CD8-positive, alpha-beta memory T cell (primary cell): ENCODE data around the gene PUM1. TPM values are rescaled to one million over a fixed set of nuclear protein-coding genes. Genes with fewer than 3 reads are reported as not detected.
A peak's percentile ranks its signal among the peaks of the same experiment; 100 is the strongest.
"Not testable (repeated sequence)": the region's sequence is repeated elsewhere in the genome, so short reads cannot be mapped to it uniquely, and the experiment has no call there.

ENCODE experiments used
- CTCF ChIA-PET: fragments of 350-600 bp; sonication (Branson Sonifier 250); formaldehyde crosslinking; loops from one replicate; lab custom pipeline; 2021; ENCODE audit warnings: antibody characterized with exemption; lab: Charles Lee
- POLR2A ChIA-PET: fragments of 350-600 bp; sonication (Branson Sonifier 250); formaldehyde crosslinking; loops from one replicate; lab custom pipeline; 2021; ENCODE audit warnings: antibody characterized with exemption; lab: Charles Lee
- DNase-seq, 5 donors: peaks; one replicate each; pipeline versions ENCODE4 v3.0.0 to v3.0.0-alpha.2; 2020 to 2022; ENCODE audit warnings: mixed read lengths in 1 of 5
- H3K27ac ChIP-seq: one replicate; pipeline ENCODE4 v1.7.0; 2013; ENCODE audit warnings: low read depth, mild to moderate bottlenecking, low read length, moderate library complexity
- H3K27me3 ChIP-seq: 2 replicates; pipeline ENCODE4 v1.7.0; 2013; ENCODE audit warnings: low read length, mild to moderate bottlenecking; ENCODE audit not compliant: insufficient read depth, poor library complexity, severe bottlenecking
- H3K36me3 ChIP-seq: 2 replicates; pipeline ENCODE4 v1.7.0; 2013; ENCODE audit warnings: mild to moderate bottlenecking, low read length, moderate library complexity; ENCODE audit not compliant: insufficient read depth
- H3K4me1 ChIP-seq: 2 replicates; pipeline ENCODE4 v1.7.0; 2013; ENCODE audit warnings: mild to moderate bottlenecking, low read length, moderate library complexity; ENCODE audit not compliant: insufficient read depth
- H3K4me3 ChIP-seq: 2 replicates; pipeline ENCODE4 v1.7.0; 2013; ENCODE audit warnings: mild to moderate bottlenecking, low read length
- H3K9me3 ChIP-seq: 2 replicates; pipeline ENCODE4 v1.7.0; 2013; ENCODE audit warnings: mild to moderate bottlenecking, low read length
- H3K27ac Mint-ChIP-seq, 8 donors: one replicate each; pipeline ENCODE4 v1.8.0; 2020 to 2021; ENCODE audit warnings: mixed read lengths in 8 of 8, mild to moderate bottlenecking in 6 of 8, inconsistent platforms in 3 of 8, moderate library complexity in 3 of 8
- H3K27me3 Mint-ChIP-seq, 2 donors: one replicate each; pipeline ENCODE4 v1.8.0; 2020 to 2021; ENCODE audit warnings: mixed read lengths in 2 of 2, mild to moderate bottlenecking in 1 of 2, moderate library complexity in 1 of 2
- H3K36me3 Mint-ChIP-seq, 3 donors: one replicate each; pipeline ENCODE4 v1.8.0; 2020 to 2021; ENCODE audit warnings: mixed read lengths in 3 of 3, inconsistent platforms in 1 of 3, mild to moderate bottlenecking in 1 of 3
- H3K4me1 Mint-ChIP-seq, 3 donors: one replicate each; pipeline ENCODE4 v1.8.0; 2020 to 2021; ENCODE audit warnings: mixed read lengths in 3 of 3, inconsistent platforms in 1 of 3, mild to moderate bottlenecking in 1 of 3
- H3K4me3 Mint-ChIP-seq, 7 donors: one replicate each; pipeline ENCODE4 v1.8.0; 2020 to 2021; ENCODE audit warnings: mixed read lengths in 7 of 7, mild to moderate bottlenecking in 6 of 7, moderate library complexity in 4 of 7, inconsistent platforms in 2 of 7
- H3K9me3 Mint-ChIP-seq, 5 donors: one replicate each; pipeline ENCODE4 v1.8.0; 2020 to 2022; ENCODE audit warnings: mixed read lengths in 5 of 5, mild to moderate bottlenecking in 3 of 5, moderate library complexity in 2 of 5, inconsistent platforms in 1 of 5
- polyA plus RNA-seq: library from polyadenylated mRNA; unstranded; fragments of 300-500 nt; fragmentation: Illumina TruSeq; gene quantifications from one replicate; pipeline ENCODE4 v1.2.3, GENCODE V29; 2021
- total RNA-seq, 2 experiments: library from RNA; stranded (reverse); gene quantifications; one replicate each; pipeline ENCODE4 v1.2.3, GENCODE V29; 2021

Gene PUM1
- total and polyA plus RNA-seq, 3 experiments from 2014 or later, result 99.8 to 127 (median 113) TPM

- H3K4me3 Mint-ChIP-seq, result peak overlapping the region in 1 of 7 donors; percentile 8
- H3K9me3 Mint-ChIP-seq, DNase-seq, H3K4me3 ChIP-seq, H3K27me3 Mint-ChIP-seq, CTCF ChIA-PET, H3K9me3 ChIP-seq, H3K27me3 ChIP-seq, H3K27ac ChIP-seq, H3K36me3 ChIP-seq, POLR2A ChIA-PET: not testable (repeated sequence)
- H3K4me1 Mint-ChIP-seq, result peaks cover 35 to 64% (median 43%) of the 10 kb centered on the region in 3 donors
- peaks cover 4 to 50% (median 10%) of the 10 kb centered on the region in 3 donors for H3K36me3 Mint-ChIP-seq
- H3K4me1 ChIP-seq, result peaks cover 15% of the 10 kb centered on the region
- H3K27ac Mint-ChIP-seq, result peak overlapping the region in 2 of 8 donors; percentile 37 to 66
Observed at GRCh38 chr1:31047507-31047906, 18.0 kb downstream of the PUM1 start.

DNA sequence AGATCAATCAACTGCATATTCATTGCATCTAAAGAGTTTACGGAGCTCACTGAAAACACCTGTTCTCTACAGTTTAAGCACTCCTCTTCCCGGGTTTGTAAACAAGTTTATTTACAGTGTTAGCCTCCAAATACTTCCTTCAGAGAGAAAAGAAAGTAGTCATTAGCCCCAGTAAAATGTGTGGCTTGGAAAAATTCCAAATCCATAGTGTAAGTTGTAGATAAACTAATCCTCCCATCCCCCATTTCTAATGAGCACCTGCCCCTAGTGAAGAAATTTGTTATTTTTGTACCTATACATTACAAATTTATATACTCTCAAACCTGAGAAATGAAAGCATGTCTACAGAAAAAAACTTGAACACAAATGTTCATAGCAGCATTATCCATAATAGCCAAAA is 21.9 kb downstream of the PUM1 start:
- Histone ChIP-seq H3K27me3 (no peaks in the 10 kb centered on the region), H3K27ac (no peak overlapping the region), H3K4me3 (no peak overlapping the region), H3K9me3 (no peaks in the 10 kb centered on the region), H3K4me1 (peaks cover 23% of the 10 kb centered on the region), H3K36me3 (peaks cover 13% of the 10 kb centered on the region)
- no peak for DNase-seq
- Mint-ChIP-seq H3K4me1 (peaks cover 37 to 65% (median 51%) of the 10 kb centered on the region in 3 donors), H3K9me3 (no peaks in the 10 kb centered on the region), H3K4me3 (no peak overlapping the region), H3K36me3 (peaks cover 9 to 50% (median 13%) of the 10 kb centered on the region in 3 donors), H3K27ac (peak overlapping the region in 1 of 8 donors; percentile 3), H3K27me3 (no peaks in the 10 kb centered on the region)
- ChIA-PET POLR2A (no interaction called here), CTCF (no interaction called here)

DNA sequence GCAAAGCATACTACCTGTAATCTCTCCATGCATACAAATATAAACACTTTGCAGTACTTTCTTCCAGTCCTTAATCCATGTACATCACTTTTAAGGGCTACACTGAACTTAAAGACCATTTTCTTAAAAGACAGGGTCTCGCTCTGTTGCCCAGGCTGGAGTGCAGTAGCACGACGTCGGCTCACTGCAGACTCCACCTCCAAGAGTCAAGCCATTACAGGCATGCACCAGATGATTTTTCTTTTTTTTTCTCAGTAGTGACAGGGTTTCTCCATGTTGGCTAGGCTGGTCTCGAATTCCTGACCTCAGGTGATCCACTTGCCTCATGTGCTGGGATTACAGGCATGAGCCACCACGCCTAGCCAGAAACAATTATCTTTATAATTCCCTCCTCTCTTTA is 22.9 kb downstream of the PUM1 start:
- POLR2A ChIA-PET, result no interaction called here
- H3K9me3 ChIP-seq, result no peaks in the 10 kb centered on the region
- H3K27ac Mint-ChIP-seq, result peak overlapping the region in 2 of 8 donors; percentile 31 to 62
- H3K27ac ChIP-seq, result no peak overlapping the region
- CTCF ChIA-PET, result no interaction called here
- H3K27me3 Mint-ChIP-seq, result no peaks in the 10 kb centered on the region
- peaks cover 23% of the 10 kb centered on the region for H3K4me1 ChIP-seq
- H3K36me3 ChIP-seq, result peaks cover 13% of the 10 kb centered on the region
- no peaks in the 10 kb centered on the region for H3K9me3 Mint-ChIP-seq
- H3K4me3 Mint-ChIP-seq, result peak overlapping the region in 1 of 7 donors; percentile 17
- no peak overlapping the region for H3K4me3 ChIP-seq
- H3K27me3 ChIP-seq, result no peaks in the 10 kb centered on the region
- peaks cover 9 to 56% (median 13%) of the 10 kb centered on the region in 3 donors for H3K36me3 Mint-ChIP-seq
- no peak for DNase-seq
- peaks cover 42 to 66% (median 53%) of the 10 kb centered on the region in 3 donors for H3K4me1 Mint-ChIP-seq

GRCh38 chr1:31041529-31041928 is 24.0 kb downstream of the PUM1 start:
- no peaks in the 10 kb centered on the region for H3K9me3 Mint-ChIP-seq
- POLR2A ChIA-PET, result no interaction called here
- Histone ChIP-seq H3K27me3 (no peaks in the 10 kb centered on the region), H3K9me3 (no peaks in the 10 kb centered on the region), H3K4me3 (no peak overlapping the region), H3K27ac (no peak overlapping the region), H3K4me1 (peaks cover 31% of the 10 kb centered on the region), H3K36me3 (peaks cover 16% of the 10 kb centered on the region)
- H3K27ac Mint-ChIP-seq, result peak overlapping the region in 2 of 8 donors; percentile 4 to 45
- peaks cover 9 to 54% (median 20%) of the 10 kb centered on the region in 3 donors for H3K36me3 Mint-ChIP-seq
- no peak overlapping the region for H3K4me3 Mint-ChIP-seq
- H3K27me3 Mint-ChIP-seq, result no peaks in the 10 kb centered on the region
- CTCF ChIA-PET, result interaction anchor here (1.3 kb wide), 1 partner anchor 10 kb away, joined by 3 read pairs; no protein-coding TSS in a partner anchor
- peaks cover 45 to 64% (median 54%) of the 10 kb centered on the region in 3 donors for H3K4me1 Mint-ChIP-seq
- no peak for DNase-seq

- Histone ChIP-seq H3K27ac (no peak overlapping the region), H3K27me3 (no peaks in the 10 kb centered on the region), H3K4me1 (peaks cover 33% of the 10 kb centered on the region), H3K9me3 (no peaks in the 10 kb centered on the region), H3K36me3 (peaks cover 19% of the 10 kb centered on the region), H3K4me3 (no peak overlapping the region)
- POLR2A ChIA-PET, result no interaction called here
- Mint-ChIP-seq H3K36me3 (peaks cover 9 to 51% (median 19%) of the 10 kb centered on the region in 3 donors), H3K4me1 (peaks cover 52 to 69% (median 60%) of the 10 kb centered on the region in 3 donors), H3K4me3 (no peak overlapping the region), H3K27me3 (no peaks in the 10 kb centered on the region), H3K27ac (peak overlapping the region in 1 of 8 donors; percentile 2), H3K9me3 (no peaks in the 10 kb centered on the region)
- CTCF ChIA-PET, result interaction anchor here (1.0 kb wide), 1 partner anchor 54 kb away, joined by 3 read pairs; no protein-coding TSS in a partner anchor
- no peak for DNase-seq
Observed at GRCh38 chr1:31040038-31040437, 25.5 kb downstream of the PUM1 start.

GRCh38 chr1:31038935-31039334 is 26.6 kb downstream of the PUM1 start:
- H3K9me3 Mint-ChIP-seq, H3K27me3 ChIP-seq, H3K9me3 ChIP-seq, H3K4me3 ChIP-seq, H3K27ac ChIP-seq, H3K27me3 Mint-ChIP-seq, CTCF ChIA-PET, DNase-seq, POLR2A ChIA-PET: not testable (repeated sequence)
- peaks cover 61 to 80% (median 68%) of the 10 kb centered on the region in 3 donors for H3K4me1 Mint-ChIP-seq
- peaks cover 35% of the 10 kb centered on the region for H3K4me1 ChIP-seq
- H3K4me3 Mint-ChIP-seq, result peak overlapping the region in 1 of 7 donors; percentile 28
- peaks cover 9 to 50% (median 22%) of the 10 kb centered on the region in 3 donors for H3K36me3 Mint-ChIP-seq
- H3K36me3 ChIP-seq, result peaks cover 19% of the 10 kb centered on the region
- H3K27ac Mint-ChIP-seq, result peak overlapping the region in 1 of 8 donors; percentile 49

GRCh38 chr1:31038360-31038759 is 27.2 kb downstream of the PUM1 start:
- ChIA-PET POLR2A (no interaction called here), CTCF (no interaction called here)
- Histone ChIP-seq H3K9me3 (no peaks in the 10 kb centered on the region), H3K27me3 (no peaks in the 10 kb centered on the region), H3K4me1 (peaks cover 39% of the 10 kb centered on the region), H3K36me3 (peaks cover 15% of the 10 kb centered on the region), H3K4me3 (no peak overlapping the region), H3K27ac (no peak overlapping the region)
- H3K36me3 Mint-ChIP-seq, result peaks cover 5 to 48% (median 16%) of the 10 kb centered on the region in 3 donors
- peaks cover 61 to 80% (median 68%) of the 10 kb centered on the region in 3 donors for H3K4me1 Mint-ChIP-seq
- no peak overlapping the region for H3K4me3 Mint-ChIP-seq
- DNase-seq, result no peak
- H3K27me3 Mint-ChIP-seq, result no peaks in the 10 kb centered on the region
- no peaks in the 10 kb centered on the region for H3K9me3 Mint-ChIP-seq
- peak overlapping the region in 2 of 8 donors; percentile 2 to 35 for H3K27ac Mint-ChIP-seq

DNA sequence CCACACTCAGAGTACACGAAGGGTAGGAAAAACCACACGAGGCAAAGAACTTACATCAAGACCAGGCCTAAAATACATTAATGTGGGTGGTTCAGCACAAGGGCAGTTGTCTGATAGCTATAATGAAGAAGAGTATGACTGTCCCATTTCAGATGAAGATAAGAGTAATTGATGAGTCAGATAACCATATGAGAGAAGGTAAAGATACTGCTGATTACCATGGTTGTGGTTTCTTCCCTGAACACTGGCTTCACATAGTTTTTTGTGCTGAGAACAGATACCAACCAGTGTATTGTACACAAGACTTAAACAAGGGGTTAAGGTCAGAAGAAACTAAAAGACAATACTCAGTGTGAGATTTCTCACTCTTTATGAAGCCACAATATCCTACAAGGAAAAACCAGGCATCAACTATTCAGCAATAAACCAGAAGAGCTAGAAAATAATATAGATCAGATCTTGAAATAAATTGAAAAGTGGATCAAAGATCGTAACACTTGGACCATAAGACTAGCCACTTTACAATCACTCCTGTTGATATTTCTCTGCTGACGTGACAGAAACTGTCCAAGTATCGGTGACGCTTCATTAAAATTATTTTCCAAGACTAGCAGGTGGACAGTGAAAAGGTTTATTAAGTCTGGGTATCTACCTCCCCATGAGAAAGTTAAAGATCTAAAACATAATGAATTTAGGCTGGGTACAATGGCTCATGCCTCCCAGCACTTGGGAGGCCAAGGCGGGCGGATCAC is 28.6 kb downstream of the PUM1 start:
- peaks cover 36% of the 10 kb centered on the region for H3K4me1 ChIP-seq
- H3K9me3 ChIP-seq, result no peaks in the 10 kb centered on the region
- H3K4me3 ChIP-seq, result no peak overlapping the region
- Mint-ChIP-seq H3K27ac (peak overlapping the region in 6 of 8 donors; percentile 5 to 80 (median 33)), H3K4me1 (peaks cover 64 to 83% (median 72%) of the 10 kb centered on the region in 3 donors), H3K4me3 (peak overlapping the region in 3 of 7 donors; percentile 6 to 26 (median 20)), H3K36me3 (peaks cover 5 to 40% (median 16%) of the 10 kb centered on the region in 3 donors), H3K27me3 (no peaks in the 10 kb centered on the region), H3K9me3 (no peaks in the 10 kb centered on the region)
- CTCF ChIA-PET, result interaction anchor here (0.6 kb wide), 1 partner anchor 21 kb away, joined by 3 read pairs; no protein-coding TSS in a partner anchor
- H3K27ac ChIP-seq, result no peak overlapping the region
- POLR2A ChIA-PET, result interaction anchor here (0.6 kb wide), 1 partner anchor 12 kb away, joined by 4 read pairs; no protein-coding TSS in a partner anchor
- H3K27me3 ChIP-seq, result no peaks in the 10 kb centered on the region
- H3K36me3 ChIP-seq, result peaks cover 12% of the 10 kb centered on the region
- DNase-seq, result no peak
